A204.1 (cell line): ENCODE measurements around the gene SYNCRIP.
"Not testable (repeated sequence)": the region's sequence is repeated elsewhere in the genome, so short reads cannot be mapped to it uniquely, and the experiment has no call there.

Source experiments
- FAIRE-seq: peaks from 2 replicates; lab custom pipeline; 2012; peaks lifted over from hg19 to GRCh38; lab: Jason Lieb, UNC

The SYNCRIP gene

GRCh38 chr6:85642774-85643536 lies at the start of gene SYNCRIP:
Gene SYNCRIP (minus strand): TSS chr6:85642886. CDS start chr6:85641439, 1,447 bp downstream.
- FAIRE-seq, result no peak

- no peak for FAIRE-seq
Measured at GRCh38 chr6:85691478-85691877, 48.8 kb upstream of the SYNCRIP start.

- FAIRE-seq, result no peak
Measured at GRCh38 chr6:85690071-85690470, 47.4 kb upstream of the SYNCRIP start.

DNA sequence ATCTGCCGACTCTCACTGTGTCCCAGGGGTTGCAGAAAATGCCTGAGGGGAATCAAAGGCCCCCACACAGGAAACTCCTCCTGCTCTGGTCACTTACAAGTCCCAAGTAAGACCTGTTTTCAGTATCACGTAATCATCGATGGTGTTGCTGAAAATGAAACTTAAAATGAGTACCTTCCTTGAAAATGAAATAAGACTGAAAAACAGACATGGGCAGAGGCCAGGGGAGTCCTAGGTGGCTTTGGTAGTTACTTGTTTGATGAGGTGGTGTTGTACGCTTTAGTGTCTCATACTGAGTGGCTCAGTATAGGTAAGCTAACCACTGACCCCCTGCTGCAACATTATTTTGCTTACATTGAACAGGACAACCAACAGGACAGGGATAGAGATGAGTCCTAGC lies 43.0 kb upstream of the SYNCRIP start:
- FAIRE-seq, result no peak

DNA sequence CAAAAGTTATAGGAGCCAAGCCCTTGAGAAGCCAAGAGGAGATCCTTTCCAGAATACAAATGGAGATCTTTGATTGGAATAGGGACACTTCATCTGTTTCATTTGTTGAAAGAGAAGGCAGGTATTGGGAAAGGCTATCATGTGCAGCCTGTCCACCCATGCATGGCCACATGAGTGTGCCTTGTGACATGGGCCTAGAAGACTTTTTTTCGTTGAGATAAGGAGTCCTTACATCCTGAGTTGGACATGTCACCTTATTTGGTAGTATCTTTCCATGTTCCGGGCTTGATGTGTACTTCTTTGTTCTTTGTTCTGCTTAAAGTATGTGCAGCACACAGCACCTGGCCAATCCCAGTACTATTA lies 42.1 kb upstream of the SYNCRIP start:
- no peak for FAIRE-seq

DNA sequence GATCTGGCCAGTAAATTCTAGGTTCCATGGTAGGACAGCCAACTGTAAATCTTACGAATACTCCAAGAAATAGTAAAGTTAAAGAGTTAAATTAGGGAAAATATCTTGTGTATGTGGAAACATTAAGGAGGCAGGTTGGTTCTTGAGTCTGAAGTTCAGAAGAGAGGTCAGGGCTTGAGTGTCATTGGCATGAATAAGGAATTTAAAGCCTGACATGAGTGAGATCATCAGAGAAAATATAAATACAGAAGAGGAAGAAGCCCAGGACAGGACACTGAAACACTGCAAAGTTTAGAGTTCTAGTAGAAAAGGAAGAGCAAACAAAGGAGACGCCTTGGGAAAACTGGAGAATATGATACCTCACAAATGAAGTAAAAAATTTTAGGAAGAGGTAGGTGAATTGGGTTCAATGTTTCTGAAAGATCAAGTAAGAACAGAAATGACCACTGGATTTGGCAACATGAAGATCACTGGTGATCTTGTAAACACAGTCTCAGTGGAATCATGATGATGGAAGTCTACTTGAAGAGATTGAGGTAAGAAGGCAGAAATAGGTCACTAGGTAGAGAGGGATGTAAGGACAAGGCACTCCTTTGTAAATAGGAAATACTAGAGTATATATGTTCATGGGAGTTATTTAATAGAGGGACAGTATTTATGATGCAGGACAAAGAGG lies 41.6 kb upstream of the SYNCRIP start:
- no peak for FAIRE-seq

DNA sequence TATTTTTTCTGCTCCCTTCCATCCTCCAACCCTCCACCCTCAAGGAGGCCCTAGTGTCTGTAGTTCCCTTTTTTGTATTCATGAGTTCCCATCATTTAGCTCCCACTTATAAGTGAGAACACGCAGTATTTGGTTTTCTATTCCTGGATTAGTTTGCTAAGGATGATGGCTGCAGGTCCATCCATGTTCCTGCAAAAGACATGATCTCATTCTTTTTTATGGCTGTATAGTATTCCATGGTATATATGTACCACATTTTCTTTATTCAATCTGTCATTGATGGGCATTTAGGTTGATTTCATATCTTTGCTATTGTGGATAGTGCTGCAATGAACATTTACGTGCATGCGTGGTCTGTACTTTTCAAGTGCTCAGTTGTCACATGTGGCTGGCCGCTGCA lies 39.2 kb upstream of the SYNCRIP start:
- not testable (repeated sequence) for FAIRE-seq

GRCh38 chr6:85680388-85680787 lies 37.7 kb upstream of the SYNCRIP start:
- no peak for FAIRE-seq

DNA sequence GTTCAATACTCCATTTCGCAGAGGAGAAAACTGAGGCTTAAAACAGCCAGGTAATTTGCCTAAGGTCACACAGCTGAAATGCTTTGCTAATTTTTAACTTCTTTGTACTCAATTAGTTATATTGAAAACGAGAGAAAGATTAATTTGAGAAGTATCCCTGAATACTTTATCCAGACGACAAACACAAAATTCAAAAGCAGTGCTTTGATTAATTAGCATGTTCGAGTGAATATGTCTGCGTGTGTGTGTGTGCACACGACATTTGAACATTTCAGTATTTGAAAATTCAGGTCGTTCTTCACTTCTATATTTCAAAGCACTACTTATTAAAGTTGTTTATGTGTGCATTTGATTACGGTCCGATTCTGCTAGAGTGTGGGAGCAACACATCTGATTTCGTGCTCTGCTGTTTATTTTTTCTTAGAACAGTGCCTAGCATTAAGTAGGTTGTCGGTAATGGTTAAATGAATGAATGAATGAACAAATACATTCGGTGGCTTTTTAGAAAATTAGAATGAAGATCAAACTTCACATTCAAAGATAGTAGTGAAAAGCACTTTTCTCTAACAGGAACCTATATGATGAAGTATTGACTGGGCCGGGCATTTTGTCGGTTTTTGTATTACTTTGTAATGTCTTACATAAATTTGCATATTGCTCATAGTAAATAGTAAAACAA lies 36.9 kb upstream of the SYNCRIP start:
- no peak for FAIRE-seq

DNA sequence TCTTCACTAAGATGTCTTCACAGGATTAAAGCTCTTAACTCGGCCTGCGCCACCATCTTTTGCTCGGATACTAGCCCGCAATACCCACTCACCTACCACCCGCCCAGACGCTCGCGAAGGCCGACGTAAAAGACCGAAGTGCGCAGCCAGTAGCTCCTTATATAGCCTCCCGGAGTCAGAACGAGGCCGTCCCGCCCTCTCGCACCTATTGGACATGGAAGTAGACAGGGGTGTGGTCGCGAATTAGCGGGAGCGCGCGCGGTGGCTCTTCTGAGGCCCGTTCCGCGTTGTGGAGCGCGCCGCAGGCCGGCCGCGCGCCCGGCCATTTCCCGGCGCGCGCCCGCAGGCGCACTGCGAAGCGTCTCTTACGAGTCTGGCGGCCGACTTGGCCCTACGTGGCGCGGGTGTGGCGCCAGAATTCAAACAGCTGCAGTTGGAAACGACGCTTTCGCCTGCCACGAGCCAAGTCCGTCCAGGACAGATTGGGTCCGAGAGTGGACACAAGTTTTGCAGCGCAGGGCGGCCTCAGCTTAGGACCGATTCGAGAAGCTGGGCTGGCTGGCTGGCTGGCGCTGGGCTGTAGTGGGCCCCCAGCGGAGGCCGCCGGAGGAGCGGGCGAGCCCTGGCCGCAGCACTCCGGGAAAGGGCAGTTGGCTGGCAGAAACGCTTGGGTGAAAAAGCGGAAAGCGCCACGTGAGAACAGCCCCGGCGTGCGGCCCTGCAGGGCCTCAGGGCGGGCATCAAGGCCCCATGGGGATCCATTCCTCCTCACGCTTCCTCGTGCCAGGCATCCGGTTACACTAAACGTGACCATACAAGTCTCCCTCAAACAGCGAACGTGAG lies 36.1 kb upstream of the SYNCRIP start:
- FAIRE-seq, result no peak

GRCh38 chr6:85678026-85678601 lies 35.4 kb upstream of the SYNCRIP start:
- no peak for FAIRE-seq

GRCh38 chr6:85677234-85677956 lies 34.7 kb upstream of the SYNCRIP start:
- no peak for FAIRE-seq

- no peak for FAIRE-seq
Measured at GRCh38 chr6:85676086-85676729, 33.5 kb upstream of the SYNCRIP start.

- no peak for FAIRE-seq
Measured at GRCh38 chr6:85675030-85675819, 32.5 kb upstream of the SYNCRIP start.

DNA sequence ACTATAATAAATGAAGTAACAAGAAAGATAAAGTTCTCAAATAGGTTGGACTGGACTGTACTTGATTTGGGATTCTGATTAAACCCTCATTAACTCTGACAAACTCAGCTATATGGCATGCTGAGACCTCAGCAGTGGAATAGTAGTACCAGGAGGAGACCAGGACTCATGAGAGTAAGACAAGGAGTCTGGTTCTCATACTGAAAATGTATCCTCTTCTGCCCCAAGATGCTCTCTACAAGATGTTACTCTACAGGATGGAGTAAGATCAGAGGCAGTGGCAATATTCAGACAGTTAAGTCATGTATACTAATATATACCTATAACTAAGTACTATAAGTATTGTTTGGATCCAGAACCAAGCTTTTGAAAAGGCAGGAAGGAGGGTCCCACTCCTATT lies 31.9 kb upstream of the SYNCRIP start:
- no peak for FAIRE-seq

GRCh38 chr6:85673198-85674139 lies 30.8 kb upstream of the SYNCRIP start:
- no peak for FAIRE-seq

- FAIRE-seq, result no peak
Measured at GRCh38 chr6:85672623-85673022, 29.9 kb upstream of the SYNCRIP start.

GRCh38 chr6:85672050-85672449 lies 29.4 kb upstream of the SYNCRIP start:
- FAIRE-seq, result no peak

- no peak for FAIRE-seq
Measured at GRCh38 chr6:85670573-85670972, 27.9 kb upstream of the SYNCRIP start.
